Lower lobe of right lung (tissue), 2 donors: ENCODE data around the gene C13orf42. TPM values are rescaled to one million over a fixed set of nuclear protein-coding genes. Genes with fewer than 3 reads are reported as not detected.

Experiments
- ATAC-seq, 2 donors: fragments of 200-7000 bp; cut with Tn5 transposase; one replicate each; pipeline ENCODE4 v1.9.1; 2020 to 2022; ENCODE audit warnings: mild to moderate bottlenecking in 2 of 2, moderate library complexity in 2 of 2
- DNase-seq: peaks from one replicate; pipeline ENCODE4 v3.0.0-alpha.2; 2020
- H3K27ac ChIP-seq: fragments of 200-600 bp; one replicate; pipeline ENCODE4 v1.8.0; 2022
- H3K27me3 ChIP-seq: fragments of 200-600 bp; one replicate; pipeline ENCODE4 v1.8.0; 2022; ENCODE audit warnings: low read depth
- H3K36me3 ChIP-seq: fragments of 200-600 bp; one replicate; pipeline ENCODE4 v1.8.0; 2022; ENCODE audit warnings: mild to moderate bottlenecking
- H3K4me1 ChIP-seq: fragments of 200-600 bp; one replicate; pipeline ENCODE4 v1.8.0; 2022
- H3K4me3 ChIP-seq: fragments of 200-600 bp; one replicate; pipeline ENCODE4 v1.8.0; 2022; ENCODE audit warnings: mild to moderate bottlenecking
- H3K9me3 ChIP-seq: fragments of 200-600 bp; one replicate; pipeline ENCODE4 v1.8.0; 2022
- CTCF ChIP-seq: fragments of 200-600 bp; IDR thresholded peaks from one replicate; pipeline ENCODE4 v1.8.0; 2022; ENCODE audit warnings: antibody characterized with exemption, mild to moderate bottlenecking
- intact Hi-C: fragments of 100-400 bp; cut with DNase I; formaldehyde crosslinking; loops from one replicate; pipeline ENCODE4 v1.11.0; 2022
- total RNA-seq: library from RNA; stranded (reverse); fragmentation: NEBNext Ultra II Directional; extraction: Animal tissue kit (Norgen Biotek cat#: 25700); gene quantifications from one replicate; pipeline ENCODE4 v1.2.1, GENCODE V29; 2021
- donor health status: DM: no; HTN: yes; CAD: no; lungs with severe emphysema.

Gene C13orf42
- total RNA-seq, 1 donor from 2014 or later, result not detected

- H3K27me3 ChIP-seq, result no peaks in the 10 kb centered on the region
- no peak overlapping the region for H3K4me3 ChIP-seq
- no peaks in the 10 kb centered on the region for H3K36me3 ChIP-seq
- ATAC-seq (no peak), DNase-seq (no peak)
- no peaks in the 10 kb centered on the region for H3K4me1 ChIP-seq
- no peaks in the 10 kb centered on the region for H3K9me3 ChIP-seq
- TF ChIP-seq CTCF, result no peak
- H3K27ac ChIP-seq, result no peak overlapping the region
- intact Hi-C loops, result no loop called here
Measured at GRCh38 chr13:51057001-51057400, 54.1 kb downstream of the C13orf42 start.

DNA sequence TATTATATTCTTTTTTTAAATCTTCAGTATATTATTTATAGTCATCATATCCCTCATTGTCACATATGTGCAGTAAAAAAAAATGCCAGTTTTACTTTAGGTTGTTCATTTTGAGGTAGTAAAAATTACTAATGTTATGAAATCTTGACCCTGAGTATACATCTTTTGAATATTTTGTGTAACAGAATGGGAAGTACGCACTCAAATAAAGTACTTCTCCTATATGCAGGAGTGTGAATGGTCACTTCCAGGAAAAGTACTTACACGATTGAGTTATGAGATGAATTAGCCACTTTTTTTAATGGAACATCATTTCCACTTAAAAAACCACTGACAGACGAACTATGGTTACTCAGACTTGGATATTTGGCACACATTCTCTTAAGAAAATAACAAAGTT, 58.5 kb downstream of the C13orf42 start:
- no peak for TF ChIP-seq CTCF
- intact Hi-C loops, result no loop called here
- DNase-seq (no peak), ATAC-seq (no peak)
- Histone ChIP-seq H3K27me3 (no peaks in the 10 kb centered on the region), H3K27ac (no peak overlapping the region), H3K4me1 (no peaks in the 10 kb centered on the region), H3K4me3 (no peak overlapping the region), H3K36me3 (no peaks in the 10 kb centered on the region), H3K9me3 (no peaks in the 10 kb centered on the region)

GRCh38 chr13:51050021-51050830, 60.8 kb downstream of the C13orf42 start:
- DNase-seq (no peak), ATAC-seq (no peak)
- TF ChIP-seq CTCF, result no peak
- Histone ChIP-seq H3K9me3 (no peaks in the 10 kb centered on the region), H3K27me3 (no peaks in the 10 kb centered on the region), H3K36me3 (no peaks in the 10 kb centered on the region), H3K4me3 (no peak overlapping the region), H3K4me1 (no peaks in the 10 kb centered on the region), H3K27ac (no peak overlapping the region)
- intact Hi-C loops, result no loop called here

DNA sequence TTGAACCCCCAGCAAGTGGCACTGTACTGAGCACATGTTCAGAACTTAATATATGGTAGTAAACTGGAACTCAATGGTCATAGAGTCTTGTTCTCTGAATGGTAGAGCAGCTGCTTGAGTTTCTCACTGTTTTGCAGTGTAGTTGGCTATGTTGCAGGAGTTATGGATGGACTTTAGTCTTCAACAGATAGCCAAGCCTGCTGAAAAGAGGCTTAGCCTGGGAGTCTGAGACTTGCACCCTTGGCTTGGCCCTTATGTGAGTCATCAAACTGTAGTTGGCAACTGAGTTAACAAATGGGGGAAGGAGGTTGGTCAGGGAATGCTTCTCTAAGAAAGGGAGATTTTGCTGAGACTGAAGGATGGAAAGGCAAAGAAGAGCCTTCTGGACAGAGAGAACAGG, 62.5 kb downstream of the C13orf42 start:
- intact Hi-C loops, result no loop called here
- DNase-seq (no peak), ATAC-seq (no peak)
- no peak overlapping the region for H3K4me3 ChIP-seq
- TF ChIP-seq CTCF, result no peak
- no peaks in the 10 kb centered on the region for H3K27me3 ChIP-seq
- no peaks in the 10 kb centered on the region for H3K9me3 ChIP-seq
- no peaks in the 10 kb centered on the region for H3K36me3 ChIP-seq
- H3K4me1 ChIP-seq, result no peaks in the 10 kb centered on the region
- H3K27ac ChIP-seq, result no peak overlapping the region

GRCh38 chr13:51048166-51048461, 63.0 kb downstream of the C13orf42 start:
- intact Hi-C loops, result no loop called here
- Histone ChIP-seq H3K4me1 (no peaks in the 10 kb centered on the region), H3K4me3 (no peak overlapping the region), H3K36me3 (no peaks in the 10 kb centered on the region), H3K9me3 (no peaks in the 10 kb centered on the region), H3K27ac (no peak overlapping the region), H3K27me3 (no peaks in the 10 kb centered on the region)
- DNase-seq, result no peak
- no peak for TF ChIP-seq CTCF
- no peak for ATAC-seq
